NCI-H1694 treated with DMSO at 0.1 percent for 48 hours (cell line): Measurements from ENCODE around the gene ATP13A2.

Source experiments
- DNase-seq: peaks from one replicate; lab custom pipeline; 2025; lab: John Stamatoyannopoulos, UW

ATP13A2 gene

DNA sequence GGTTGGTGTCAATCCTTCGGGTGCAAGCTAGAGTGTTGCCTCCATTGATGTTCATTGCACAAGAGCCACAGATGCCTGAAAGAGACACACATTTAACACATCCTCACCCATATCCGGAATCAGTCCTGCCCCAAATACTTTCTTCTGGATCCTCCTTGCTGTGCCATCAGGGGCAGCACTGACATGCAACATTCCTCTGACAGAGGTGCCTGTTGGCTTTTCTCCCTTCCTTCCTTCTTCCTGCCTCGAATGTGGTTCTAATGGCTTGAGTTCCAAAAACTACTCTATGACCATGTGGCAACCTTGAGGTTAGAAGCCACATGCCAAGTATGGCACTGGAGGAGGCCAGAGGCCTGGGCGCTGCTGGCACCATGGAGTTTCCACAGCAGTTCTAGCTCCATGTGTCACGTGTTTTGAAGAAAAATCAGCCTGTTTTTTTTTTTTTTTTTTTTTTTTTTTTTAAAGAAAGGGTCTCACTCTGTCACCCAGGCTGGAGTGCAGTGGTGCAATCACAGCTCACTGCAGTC lies 17.0 kb upstream of the ATP13A2 start:
- no peak for DNase-seq

DNA sequence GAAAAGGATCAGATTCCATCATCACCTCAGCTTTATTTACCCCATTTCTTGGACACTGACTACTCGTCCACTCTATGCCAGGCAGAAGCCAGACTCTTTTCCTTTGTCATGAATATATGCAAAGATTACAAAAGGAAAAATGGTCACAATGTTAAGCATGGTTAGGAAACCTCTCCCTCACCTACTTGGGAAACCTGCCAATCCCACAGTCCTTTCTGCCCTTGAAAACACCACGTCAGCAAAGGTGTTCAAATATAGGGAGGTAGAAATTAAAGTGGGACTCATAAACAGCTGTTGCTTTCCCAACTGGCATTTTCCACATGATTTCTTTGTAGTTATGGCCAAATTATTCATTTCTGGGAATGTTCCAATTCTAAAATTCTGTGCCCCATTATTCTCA lies 16.2 kb upstream of the ATP13A2 start:
- no peak for DNase-seq

GRCh38 chr1:17027403-17027802 lies 15.7 kb upstream of the ATP13A2 start:
- no peak for DNase-seq

DNA sequence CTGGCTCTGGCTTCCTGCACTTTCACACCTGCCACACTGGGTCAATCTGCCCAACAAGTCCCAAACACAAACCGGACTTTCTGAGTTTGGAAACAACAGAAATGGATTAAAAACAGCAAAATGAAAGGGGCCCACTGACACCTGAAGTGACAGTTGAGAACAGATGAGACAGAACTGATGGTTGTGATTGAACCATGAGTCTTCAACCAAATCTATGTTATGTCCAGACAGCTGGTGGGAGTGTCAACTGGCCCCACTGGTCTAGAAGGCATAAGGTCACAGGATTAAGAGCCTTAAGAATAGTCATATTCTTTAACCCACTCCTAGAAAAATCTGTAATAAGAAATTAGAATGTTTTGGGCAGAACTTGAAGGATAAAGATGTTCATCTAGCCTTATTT lies 13.0 kb upstream of the ATP13A2 start:
- DNase-seq = no peak

GRCh38 chr1:17023573-17023972 lies 11.8 kb upstream of the ATP13A2 start:
- DNase-seq = no peak

DNA sequence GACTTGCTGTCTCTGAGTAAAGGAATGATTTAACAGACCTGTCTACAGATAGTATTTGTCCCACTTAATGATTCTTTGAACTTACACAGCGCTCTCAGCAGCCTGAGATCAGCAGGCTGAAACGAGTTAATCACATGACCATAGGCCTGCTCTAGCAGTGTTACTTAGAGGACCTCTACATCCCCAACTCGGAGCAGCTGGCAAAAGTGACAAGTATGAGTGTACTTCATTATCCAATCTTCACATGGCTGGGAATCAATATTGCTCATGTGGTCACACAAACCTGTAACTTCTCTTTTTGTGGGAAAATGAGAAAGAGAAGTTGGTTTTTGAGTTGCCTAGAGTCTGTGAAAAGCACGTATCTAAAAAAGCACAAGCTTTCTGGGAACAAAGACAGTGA lies 11.4 kb upstream of the ATP13A2 start:
- DNase-seq = no peak

GRCh38 chr1:17021896-17022295 lies 10.2 kb upstream of the ATP13A2 start:
- DNase-seq = no peak

GRCh38 chr1:17020502-17020901 lies 8.8 kb upstream of the ATP13A2 start:
- DNase-seq = no peak

DNA sequence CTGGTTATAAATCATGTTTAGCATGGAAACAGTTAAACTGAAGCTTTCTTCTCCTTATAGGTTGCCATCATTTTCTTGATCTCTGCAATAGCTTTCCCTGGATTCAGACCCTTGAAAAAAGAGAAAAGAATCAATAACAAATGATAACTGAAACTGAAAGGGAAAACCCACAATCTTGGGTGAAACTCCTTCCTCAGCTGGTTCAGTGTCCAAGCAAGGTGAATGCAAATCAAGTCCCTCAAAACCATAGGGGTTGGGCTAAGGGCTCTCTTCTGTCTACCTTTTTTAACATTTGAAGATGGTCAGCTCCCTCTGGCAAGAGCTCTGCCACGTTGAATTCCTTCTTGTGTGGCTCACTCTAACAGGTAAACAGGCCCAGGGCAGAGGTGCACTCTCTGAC lies 7.1 kb upstream of the ATP13A2 start:
- DNase-seq = no peak

- no peak for DNase-seq
These were observed 5.7 kb upstream of the ATP13A2 start for GRCh38 chr1:17017435-17017834.

GRCh38 chr1:17016317-17016661 lies 4.6 kb upstream of the ATP13A2 start:
- DNase-seq = no peak

GRCh38 chr1:17014671-17015567 lies 3.2 kb upstream of the ATP13A2 start:
- no peak for DNase-seq

- peak; percentile 21 for DNase-seq
These were observed 2.0 kb upstream of the ATP13A2 start for GRCh38 chr1:17013491-17014320.

DNA sequence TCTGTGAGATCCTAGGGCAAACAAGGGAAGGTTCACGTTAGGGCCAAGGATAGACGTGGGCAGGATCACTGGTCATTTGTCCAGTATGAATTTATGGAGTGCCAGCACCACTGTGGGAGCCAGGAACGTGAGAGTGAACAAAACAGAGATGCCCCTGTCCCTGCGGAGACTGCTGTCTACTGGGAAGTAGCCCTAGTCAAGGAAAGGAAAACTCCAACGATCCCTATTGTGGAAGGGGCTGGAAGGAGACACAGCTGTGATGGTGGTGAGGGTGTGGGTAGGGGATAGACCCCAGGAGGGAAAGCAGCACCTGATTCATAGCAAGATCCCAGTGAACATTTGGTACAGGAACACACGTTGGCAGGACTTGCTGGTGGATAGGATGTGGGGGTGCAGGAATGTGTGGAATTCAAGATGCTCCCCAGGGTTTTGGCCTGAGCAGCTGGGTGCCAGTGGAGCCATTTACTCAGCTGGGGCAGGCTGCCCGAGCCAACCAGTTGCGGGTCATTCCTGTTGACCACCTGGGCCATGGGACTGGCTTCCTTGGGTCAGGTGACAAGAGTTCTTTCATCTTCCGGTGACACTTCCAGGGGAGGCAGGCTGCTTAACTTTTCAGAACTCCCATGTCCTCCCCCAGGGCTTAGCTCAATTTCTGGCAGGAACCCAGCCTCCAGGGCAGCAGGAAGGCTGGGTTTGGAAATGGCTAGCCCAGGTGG lies 1.2 kb upstream of the ATP13A2 start:
- DNase-seq = no peak

GRCh38 chr1:17011092-17011438 lies 663 bp downstream of the ATP13A2 start:
- no peak for DNase-seq

DNA sequence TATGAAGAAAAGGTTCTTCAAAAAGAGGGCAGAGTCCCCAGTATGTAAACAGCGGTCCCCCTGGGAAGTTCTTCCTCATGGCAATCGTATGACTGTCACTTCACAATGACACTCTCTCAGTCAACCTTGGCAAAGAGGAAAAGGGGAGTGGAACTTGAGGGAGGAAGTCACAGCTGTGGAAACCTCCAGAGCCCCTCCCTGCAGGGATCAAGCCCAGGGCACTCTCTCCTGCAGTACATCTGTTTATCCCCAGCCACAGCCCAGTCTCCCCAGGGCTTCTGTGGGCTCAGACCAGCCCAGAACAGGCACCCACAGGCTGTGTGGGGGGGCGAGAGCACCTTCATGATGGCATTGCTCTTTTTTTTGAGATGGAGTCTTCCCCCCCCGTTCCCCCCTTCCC lies 2.0 kb downstream of the ATP13A2 start:
- DNase-seq = no peak

GRCh38 chr1:17008208-17008855 lies 3.4 kb downstream of the ATP13A2 start:
- no peak for DNase-seq

- no peak for DNase-seq
These were observed 4.6 kb downstream of the ATP13A2 start for GRCh38 chr1:17007121-17007520.

GRCh38 chr1:17005365-17005740 lies 6.4 kb downstream of the ATP13A2 start:
- DNase-seq = no peak

GRCh38 chr1:17004466-17005364 lies 7.0 kb downstream of the ATP13A2 start:
- DNase-seq = no peak

GRCh38 chr1:17002524-17002902 lies 9.2 kb downstream of the ATP13A2 start:
- DNase-seq = no peak
